Left ventricle myocardium superior (tissue), 1 donor: ENCODE data around the gene CD300LF. TPM values are rescaled to one million over a fixed set of nuclear protein-coding genes. Genes with fewer than 3 reads are reported as not detected.

Source experiments
- ATAC-seq: fragments of 200-7000 bp; cut with Tn5 transposase; one replicate; pipeline ENCODE4 v1.9.1; 2020; ENCODE audit warnings: mild to moderate bottlenecking, moderate library complexity
- DNase-seq: peaks from one replicate; pipeline ENCODE4 v3.0.0-alpha.2; 2020
- intact Hi-C: fragments of 100-400 bp; cut with micrococcal nuclease; formaldehyde crosslinking; loops from one replicate; pipeline ENCODE4 v1.11.0; 2022
- total RNA-seq: library from RNA; stranded (reverse); fragmentation: NEBNext Ultra II Directional; extraction: Animal tissue kit (Norgen Biotek cat#: 25700); gene quantifications from one replicate; pipeline ENCODE4 v1.2.1, GENCODE V29; 2021
- donor health status: DM: no; HTN: yes; CAD: no; lungs with severe emphysema.

CD300LF gene
- total RNA-seq, 1 donor from 2014 or later, result not detected

DNA sequence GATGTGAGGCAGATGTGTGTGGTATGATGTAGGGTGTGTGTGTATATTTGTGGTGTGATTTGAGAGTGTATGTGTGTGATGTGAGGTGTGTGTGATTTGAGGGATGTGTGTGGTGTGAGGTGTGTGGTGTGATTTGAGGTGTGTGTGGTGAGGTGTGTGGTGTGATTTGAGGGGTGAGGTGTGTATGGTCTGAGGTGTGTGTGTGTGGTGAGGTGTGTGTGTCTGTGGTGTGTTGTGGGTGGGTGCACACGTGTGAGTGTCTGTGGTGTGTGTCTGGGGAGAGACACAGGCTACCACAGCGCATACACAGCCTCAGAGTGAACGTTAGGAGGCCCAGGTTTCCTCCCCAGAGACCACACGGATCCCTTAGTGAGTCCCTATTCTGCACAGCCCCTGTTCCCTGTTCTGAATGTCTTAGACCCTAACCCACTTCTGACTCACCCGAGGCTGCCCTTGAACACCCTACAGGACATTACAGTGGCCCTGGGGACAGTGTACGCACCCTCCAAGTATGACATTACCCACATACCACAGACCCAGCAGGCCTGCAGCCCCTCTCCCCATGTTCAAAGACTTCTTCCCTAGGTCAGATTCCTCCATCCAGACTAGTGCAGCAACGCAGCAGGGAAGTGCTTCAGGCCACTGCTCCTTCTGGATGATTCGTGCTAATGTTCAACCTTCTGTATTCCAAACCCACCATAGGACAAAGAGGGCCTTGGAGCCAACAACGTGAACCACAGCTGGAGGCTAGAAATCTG is 20.8 kb upstream of the CD300LF start:
- intact Hi-C loops, result no loop called here
- DNase-seq, result no peak
- ATAC-seq, result no peak

DNA sequence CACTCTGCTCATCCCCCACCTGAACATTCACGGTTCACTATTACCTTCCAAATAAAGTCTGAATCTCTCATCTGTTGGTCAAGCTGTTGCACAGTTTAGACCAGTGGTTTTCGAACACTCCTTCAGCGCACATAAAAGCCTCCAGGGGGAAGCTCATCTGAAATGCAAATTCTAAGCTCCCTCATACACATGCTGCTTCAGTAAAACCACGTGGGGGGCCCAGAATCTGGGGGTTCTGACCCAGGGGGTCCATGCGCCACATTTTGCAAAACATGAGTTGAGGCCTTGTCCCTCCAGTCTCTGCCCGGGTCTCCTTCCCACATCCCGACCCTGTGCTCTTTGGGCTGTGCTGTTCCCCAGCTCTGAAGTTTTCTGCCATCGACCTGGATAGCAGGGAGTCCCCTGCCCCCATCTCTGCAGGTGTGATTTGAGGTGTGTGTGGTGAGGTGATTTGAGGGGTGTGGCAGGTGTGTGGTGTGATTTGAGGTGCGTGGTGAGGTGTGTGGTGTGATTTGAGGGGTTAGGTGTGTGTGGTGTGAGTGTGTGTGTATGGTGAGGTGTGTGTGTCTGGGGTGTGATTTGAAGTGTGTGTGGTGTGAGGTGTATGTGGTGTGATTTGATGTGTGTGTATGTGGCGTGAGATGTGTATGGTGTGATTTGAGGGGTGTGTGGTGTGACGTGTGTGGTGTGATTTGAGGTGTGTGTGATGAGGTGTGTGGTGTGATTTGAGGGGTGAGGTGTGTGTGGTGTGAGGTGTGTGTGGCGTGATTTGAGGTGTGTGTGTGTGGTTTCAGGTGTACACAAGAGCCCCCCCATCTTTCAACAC is 19.5 kb upstream of the CD300LF start:
- ATAC-seq (no peak), DNase-seq (no peak)
- intact Hi-C loops, result no loop called here

DNA sequence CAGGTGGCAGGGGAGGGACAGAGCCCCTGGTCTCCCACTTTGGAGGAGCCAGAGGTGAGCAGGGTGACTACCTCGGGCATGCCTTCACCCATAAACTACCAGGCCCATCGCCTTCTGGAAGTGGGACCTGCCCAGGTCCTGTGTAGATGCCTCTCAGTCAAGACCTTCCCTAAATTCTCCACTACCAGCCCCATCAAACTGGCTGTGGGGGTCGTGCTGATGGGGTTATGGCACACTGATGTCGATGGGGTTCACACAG is 18.6 kb upstream of the CD300LF start:
- intact Hi-C loops, result no loop called here
- ATAC-seq, result no peak
- DNase-seq, result no peak

DNA sequence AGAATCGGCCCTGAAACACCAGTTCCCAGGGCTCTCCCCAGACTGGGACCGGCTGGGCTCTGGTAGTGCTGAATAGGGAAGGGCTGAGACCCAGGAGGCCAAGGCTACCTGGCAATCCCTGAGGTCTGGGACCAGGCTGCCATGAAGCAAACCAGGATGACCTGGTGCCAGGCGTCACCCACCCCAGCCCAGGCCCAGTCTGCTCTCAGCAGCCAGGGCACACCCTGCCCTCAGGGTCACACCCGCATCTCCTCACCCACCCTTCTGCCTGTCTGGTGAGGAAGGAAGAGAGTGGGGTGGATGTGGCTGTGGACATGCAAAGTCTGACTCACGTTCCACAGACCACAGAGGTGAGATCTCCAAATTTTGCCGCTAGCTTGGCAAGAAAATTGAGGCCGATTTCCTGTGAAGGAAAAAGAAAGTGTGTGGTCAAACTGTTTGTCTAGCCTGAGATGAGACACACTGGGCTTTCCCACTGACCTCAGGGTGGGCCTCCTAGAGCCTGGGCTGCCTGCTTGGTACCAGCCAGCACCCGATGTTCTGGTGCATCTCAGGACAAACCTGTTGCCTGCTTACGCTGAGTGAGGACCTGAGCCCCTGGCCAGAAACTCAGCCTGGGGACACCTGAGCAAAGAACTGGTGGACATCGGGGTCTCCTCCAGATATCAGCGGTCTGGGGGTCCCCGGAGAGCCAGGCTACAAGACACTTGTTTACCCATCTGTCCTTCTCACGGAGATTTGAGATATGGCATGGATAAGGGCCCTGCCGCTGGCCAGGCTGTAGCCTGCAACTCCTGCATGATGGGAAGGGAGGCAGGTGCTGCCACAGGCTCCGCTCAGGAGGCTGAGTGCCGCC is 18.0 kb upstream of the CD300LF start:
- no peak for DNase-seq
- intact Hi-C loops, result no loop called here
- ATAC-seq, result no peak

DNA sequence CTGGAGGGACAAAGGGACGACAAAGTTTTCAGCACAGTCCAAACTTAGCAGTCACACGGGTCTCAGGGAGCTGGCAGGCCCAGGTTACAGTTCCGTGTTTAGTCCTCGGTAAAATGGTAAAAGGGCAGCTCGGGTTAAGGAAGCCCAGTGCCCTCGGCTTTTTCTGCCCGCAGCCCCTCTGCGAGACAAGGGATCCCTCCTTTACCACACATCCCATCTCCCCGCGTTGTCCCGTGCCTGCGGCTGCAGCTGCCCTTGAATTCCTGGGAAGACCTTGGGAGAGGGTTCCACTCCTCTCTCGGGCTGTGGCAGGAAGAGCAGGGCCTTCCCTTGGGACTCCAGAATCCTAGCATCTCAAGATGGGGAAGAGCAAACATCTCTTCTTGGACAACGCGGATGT is 17.1 kb upstream of the CD300LF start:
- DNase-seq (no peak), ATAC-seq (no peak)
- intact Hi-C loops, result no loop called here

DNA sequence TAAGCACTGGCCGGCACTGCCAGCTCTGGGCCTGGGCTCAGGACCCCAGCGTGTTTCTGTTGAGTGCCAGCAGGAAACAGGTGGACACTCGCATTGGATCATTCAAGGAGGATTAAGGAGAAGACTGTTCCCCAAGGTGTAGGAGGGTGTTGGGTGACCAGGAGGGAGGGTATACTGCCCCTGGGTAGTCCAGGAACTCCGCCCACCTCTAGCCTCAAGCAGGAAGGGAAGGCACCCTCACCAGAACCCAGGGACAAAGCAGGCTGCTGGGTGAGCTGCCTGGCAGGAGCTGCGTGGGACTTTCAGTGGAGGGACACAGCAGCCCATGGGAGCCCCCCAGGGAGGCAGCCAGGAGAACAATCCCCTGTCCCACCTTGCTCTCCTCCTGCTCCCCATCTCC is 16.6 kb upstream of the CD300LF start:
- intact Hi-C loops, result no loop called here
- ATAC-seq (no peak), DNase-seq (no peak)

DNA sequence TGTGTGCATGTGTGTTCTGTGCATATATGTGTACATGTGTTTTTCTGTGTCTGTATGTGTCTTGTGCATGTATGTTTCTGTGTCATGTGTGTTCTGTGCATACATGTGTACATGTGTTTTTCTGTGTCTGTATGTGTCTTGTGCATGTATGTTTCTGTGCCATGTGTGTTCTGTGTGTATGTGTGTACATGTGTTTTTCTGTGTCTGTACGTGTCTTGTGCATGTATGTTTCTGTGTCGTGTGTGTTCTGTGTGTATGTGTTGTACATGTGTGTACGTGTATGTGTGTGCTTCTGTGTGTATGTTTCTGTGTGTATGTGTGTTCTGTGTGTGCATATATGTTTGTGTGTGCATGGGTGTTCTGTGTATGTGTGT is 16.0 kb upstream of the CD300LF start:
- ATAC-seq (no peak), DNase-seq (no peak)
- intact Hi-C loops, result no loop called here

DNA sequence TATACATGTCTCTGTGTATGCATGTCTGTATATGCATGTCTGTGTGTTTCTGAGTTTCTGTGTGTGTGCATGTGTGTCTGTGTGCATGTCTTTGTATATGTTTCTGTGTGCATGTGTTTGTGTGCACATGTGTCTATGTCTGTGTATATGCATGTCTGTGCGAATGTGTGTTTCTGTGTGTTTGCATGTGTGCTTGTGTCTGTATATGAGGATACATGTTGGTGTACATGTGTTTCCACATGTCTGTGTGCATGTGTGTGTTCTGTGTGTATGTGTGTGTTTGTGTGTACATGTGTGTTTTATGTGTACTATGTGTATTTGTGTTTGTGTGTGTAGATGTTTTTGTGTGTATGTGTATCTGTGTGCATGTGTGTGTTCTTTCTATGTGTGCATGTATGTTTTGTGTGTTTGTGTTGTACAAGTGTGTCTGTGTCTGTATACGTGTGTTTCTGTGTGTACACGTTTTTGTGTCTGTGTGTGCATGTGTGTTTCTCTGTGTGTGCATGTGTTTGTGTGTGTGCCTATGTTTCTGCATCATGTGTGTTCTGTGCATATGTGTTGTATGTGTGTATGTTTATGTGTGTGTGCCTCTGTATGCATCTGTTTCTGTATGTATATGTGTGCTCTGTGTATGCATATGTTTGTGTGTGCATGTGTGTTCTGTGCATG is 15.4 kb upstream of the CD300LF start:
- ATAC-seq, result no peak
- intact Hi-C loops, result no loop called here
- no peak for DNase-seq

DNA sequence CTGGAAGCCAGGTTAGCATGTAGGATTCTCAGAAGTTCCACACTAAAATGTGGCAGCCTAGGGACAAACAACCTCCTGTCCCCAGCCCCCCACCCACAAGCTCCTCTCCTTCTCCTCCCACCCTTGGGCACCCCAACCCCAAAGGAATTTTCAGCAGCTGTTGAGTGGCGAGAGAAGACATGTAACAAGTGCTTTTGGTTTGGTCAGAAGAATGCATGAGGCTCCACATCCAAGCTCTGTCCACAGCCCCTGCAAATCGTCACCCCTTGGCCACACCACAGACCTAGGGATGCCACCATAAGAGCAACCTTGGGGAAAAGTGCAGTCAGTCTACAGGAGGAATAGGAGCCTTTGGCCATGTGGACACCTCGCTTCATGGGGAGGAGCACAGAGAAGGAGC is 12.4 kb upstream of the CD300LF start:
- intact Hi-C loops, result no loop called here
- no peak for DNase-seq
- ATAC-seq, result no peak

DNA sequence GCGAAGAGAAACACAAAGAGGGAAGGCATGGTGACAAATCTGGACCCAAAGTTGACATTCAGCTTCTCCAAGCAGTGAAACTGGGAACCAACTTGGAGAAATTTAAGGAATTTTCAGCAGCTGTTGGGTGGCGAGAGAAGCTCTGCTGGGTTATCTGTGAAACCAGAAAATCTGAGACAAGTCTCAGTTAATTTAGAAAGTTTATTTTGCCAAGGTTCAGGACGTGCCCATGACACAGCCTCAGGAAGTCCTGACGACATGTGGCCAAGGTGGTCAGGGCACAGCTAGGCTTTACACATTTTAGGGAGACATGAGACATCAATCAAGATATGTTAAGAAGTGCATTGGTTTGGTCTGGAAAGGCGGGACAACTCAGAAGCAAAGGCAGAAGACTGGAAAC is 11.2 kb upstream of the CD300LF start:
- no peak for DNase-seq
- intact Hi-C loops, result no loop called here
- no peak for ATAC-seq

DNA sequence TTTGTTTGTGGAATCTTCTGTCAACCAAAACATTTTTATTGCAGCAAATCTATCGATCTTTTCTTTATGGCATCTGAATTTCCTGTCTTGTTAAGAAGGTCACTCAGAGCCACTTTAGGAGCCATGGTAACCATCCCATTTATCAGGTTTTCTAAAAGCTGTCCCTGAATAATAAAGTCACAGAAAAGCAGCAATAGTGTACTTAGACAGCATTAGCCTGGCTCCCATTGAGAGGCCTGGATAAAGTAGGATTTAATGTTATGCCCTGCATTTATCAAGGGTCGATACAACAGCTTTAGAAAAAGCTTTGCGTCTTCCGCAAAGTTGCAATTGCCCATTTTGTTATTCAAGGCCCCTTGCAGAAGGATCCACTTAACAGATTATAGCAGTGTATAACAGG is 10.1 kb upstream of the CD300LF start:
- no peak for ATAC-seq
- intact Hi-C loops, result no loop called here

DNA sequence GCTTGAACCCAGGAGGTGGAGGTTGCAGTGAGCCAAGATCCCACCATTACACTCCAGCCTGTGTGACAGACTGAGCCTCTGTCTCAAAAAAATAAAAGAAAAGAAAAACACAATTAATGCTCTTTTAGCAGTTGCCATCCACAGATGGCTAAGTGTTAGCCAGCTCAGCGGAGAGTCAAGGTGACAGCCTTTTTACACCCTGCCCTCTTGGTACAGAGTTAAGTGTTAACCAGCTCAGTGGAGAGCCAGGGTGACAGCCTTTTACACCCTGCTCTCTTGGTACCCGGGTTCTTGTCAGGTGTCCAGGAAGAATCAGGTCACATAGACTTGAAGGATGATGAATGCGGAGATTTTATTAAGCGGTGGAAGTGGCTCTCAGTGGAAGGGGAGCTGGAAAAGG is 7.8 kb upstream of the CD300LF start:
- ATAC-seq (no peak), DNase-seq (no peak)
- intact Hi-C loops, result no loop called here

More for the DNA sequence above, 10.1 kb upstream of the CD300LF start:
- DNase-seq, result no peak

DNA sequence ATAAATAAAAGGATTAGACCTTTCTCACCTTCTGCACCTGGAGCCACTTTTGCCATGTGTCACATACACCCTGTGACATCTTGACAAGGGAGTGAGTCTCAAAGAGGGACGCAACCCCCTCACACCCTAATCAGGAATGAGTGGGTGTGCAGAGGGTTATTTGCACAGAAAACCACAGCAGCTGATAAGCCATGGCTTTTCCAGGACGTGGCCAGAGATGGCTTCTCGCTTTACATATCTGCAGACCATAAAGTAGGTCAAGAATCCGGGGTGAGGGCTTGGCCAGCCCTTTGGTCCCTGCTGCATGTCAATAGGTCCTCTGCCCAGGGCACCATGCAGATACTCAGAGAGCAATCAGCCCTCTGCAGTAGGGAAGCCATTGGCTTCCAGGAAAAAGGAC is 2.4 kb upstream of the CD300LF start:
- intact Hi-C loops, result no loop called here
- ATAC-seq (no peak), DNase-seq (no peak)

DNA sequence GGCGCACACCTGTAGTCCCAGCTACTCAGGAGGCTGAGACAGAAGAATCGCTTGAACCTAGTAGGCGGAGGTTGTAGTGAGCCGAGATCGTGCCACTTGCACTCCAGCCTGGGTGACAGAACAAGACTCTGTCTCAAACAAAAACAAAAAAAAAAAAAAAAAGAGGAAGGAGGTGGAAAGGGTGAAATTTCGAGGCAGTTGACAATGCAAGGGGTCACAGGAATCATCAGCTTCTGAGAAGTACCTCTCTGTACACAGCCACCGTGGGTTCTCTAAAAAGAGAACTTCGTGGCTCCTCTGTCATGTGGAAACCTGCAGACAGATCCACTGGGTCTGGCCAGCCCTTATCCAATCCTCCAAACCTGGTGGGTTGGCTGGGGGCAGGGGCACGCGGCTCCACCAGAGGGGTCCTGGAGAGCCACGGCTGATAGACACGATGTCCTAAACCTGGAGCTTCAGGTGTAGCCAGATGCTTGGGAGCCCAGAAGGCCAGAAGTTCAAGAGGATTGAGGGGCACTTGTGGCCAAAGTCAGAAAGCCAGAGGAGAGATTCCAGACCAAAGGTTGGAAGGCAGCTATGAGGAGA is 540 bp upstream of the CD300LF start:
- DNase-seq (no peak), ATAC-seq (no peak)
- intact Hi-C loops, result no loop called here

DNA sequence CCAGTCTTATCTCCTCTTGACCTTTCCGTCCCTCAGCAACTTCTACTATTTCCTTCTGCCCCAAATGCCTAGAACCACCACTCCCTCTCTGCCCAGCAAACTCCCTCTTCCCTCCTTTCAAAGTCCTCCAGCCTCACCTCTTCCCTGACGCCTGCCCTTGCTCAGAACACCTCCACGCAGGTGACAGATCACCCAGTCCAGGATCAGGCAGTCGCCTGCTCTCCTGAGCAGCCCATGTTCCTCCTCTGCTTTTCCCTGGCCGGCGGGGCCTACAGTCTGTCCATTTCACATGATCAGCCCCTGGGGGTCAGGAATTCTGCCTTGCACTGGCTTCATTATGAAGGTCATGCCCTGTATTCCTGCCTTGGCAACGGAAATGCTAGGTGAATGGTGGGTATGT is 422 bp downstream of the CD300LF start:
- DNase-seq (no peak), ATAC-seq (no peak)
- intact Hi-C loops, result no loop called here

DNA sequence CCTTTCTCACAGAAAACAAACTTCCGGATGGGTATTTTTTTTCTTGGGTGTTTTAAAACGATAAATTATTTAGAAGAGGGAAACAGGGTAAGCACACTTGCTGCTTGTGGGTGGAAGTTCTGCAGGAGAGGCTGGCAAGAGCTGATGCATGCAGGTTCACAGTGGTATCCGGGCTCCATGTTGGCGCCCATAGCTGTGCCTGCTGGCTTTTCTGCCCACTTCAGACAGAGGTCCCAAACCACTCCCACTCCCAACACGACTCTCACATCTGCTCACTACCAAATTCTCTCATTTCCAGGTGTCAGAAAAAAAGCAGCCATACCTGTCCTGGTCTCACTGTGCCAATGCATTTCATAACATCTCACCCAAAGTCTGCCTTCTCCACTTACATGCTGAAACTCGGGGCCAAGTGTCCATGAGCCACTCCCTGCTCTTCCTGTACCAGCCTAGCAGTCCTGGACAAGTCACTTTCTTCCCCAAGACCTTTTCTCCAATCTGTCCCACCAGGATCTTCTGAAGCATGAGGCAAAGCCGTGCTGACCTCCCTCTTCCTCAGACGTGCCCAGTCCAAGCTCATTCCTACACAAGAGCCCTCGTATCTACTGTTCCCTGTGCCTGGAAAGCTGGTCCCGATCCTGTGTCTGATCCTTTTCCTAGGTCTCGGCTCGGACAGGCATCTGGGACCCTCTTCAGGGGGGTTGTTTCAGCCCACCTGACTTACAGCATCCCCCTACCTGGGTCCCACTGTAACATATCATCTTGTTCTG is 1.5 kb downstream of the CD300LF start:
- DNase-seq, result no peak
- ATAC-seq, result no peak
- intact Hi-C loops, result no loop called here

DNA sequence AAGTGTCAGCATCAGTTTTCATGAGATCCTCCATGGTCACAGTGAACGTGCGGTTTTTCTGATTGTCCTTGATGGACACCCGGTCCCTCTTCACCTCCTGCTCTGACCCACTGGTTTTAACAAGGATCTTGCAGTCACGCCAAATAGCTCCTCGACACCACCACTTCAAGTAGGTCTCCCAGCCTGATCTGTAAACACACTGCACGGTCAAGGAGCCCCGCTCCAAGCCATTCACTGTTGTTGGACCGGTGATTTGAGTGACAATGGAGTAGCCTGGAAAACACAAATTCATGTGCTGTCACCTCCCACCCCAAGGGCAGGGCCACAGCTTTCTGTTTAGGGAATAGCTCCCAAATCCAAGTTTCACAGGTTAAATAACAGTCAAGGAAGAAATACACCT is 8.2 kb downstream of the CD300LF start:
- ATAC-seq (no peak), DNase-seq (no peak)
- intact Hi-C loops, result no loop called here

DNA sequence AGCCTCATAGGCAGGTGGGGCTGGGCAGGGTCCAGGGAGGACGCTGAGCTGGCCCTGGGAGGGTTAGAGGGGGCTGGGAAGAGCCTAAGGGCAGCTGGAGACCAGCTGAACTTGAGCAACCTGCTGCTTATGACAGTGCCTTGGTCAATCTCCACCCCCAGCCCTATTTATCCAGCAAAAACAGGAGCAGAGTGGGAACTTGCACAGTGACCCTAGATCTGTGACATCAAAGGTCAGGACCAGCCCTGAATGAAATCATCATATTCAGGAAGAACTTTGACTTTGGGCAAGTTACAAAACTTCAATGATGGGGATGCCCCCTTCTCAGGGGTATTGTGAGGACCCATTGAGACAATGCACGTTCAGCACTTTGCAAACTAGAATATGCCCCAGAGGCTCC is 9.4 kb downstream of the CD300LF start:
- ATAC-seq (no peak), DNase-seq (no peak)
- intact Hi-C loops, result no loop called here
